Duodenal mucosa (tissue), 2 donors: Measurements from ENCODE around the gene EIF2A.

ENCODE experiments used
- H3K27ac ChIP-seq: one replicate; pipeline ENCODE4 v1.7.0; 2013; ENCODE audit warnings: low read depth, low read length
- H3K27me3 ChIP-seq, 2 donors: one replicate each; pipeline ENCODE4 v1.7.0; 2013; ENCODE audit warnings: low read length in 2 of 2, control low read depth in 1 of 2; ENCODE audit not compliant: insufficient read depth in 2 of 2, control insufficient read depth in 1 of 2
- H3K36me3 ChIP-seq, 2 donors: one replicate each; pipeline ENCODE4 v1.7.0; 2013; ENCODE audit warnings: low read length in 2 of 2, control low read depth in 1 of 2; ENCODE audit not compliant: insufficient read depth in 2 of 2, control insufficient read depth in 1 of 2
- H3K4me1 ChIP-seq, 2 donors: one replicate each; pipeline ENCODE4 v1.7.0; 2013; ENCODE audit warnings: low read length in 2 of 2, control low read depth in 1 of 2; ENCODE audit not compliant: insufficient read depth in 2 of 2, control insufficient read depth in 1 of 2
- H3K4me3 ChIP-seq, 2 donors: one replicate each; pipeline ENCODE4 v1.7.0; 2013; ENCODE audit warnings: low read length in 2 of 2, low read depth in 1 of 2
- H3K9ac ChIP-seq, 2 donors: one replicate each; pipeline ENCODE4 v1.7.0; 2013; ENCODE audit warnings: low read length in 2 of 2, low read depth in 1 of 2
- H3K9me3 ChIP-seq, 2 donors: one replicate each; pipeline ENCODE4 v1.7.0; 2013; ENCODE audit warnings: low read length in 2 of 2, control low read depth in 1 of 2; ENCODE audit not compliant: control insufficient read depth in 1 of 2

EIF2A gene

DNA sequence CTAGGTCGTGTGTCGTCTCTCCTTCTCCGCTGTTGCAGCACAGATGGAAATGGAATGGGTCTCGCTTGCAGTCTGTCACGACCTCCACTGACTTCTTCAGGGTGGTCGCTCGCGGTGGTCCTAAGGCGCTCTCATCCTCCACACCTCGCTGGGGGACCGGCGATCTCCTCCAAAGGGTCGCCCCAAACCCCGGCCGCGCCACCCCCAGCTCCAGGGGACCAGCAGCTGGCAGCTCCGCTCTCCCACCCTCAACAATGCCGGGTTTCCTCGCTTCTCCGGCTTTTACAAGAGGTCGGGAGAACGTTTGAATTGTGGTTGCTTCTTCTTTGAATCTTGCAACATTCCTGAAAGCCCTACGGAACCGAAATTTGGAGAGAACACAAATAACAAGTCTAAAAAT lies 26.2 kb upstream of the EIF2A start:
- Histone ChIP-seq H3K9ac (no peak overlapping the region), H3K27me3 (no peaks in the 10 kb centered on the region), H3K4me3 (no peak overlapping the region), H3K36me3 (no peaks in the 10 kb centered on the region), H3K9me3 (no peaks in the 10 kb centered on the region), H3K4me1 (no peaks in the 10 kb centered on the region), H3K27ac (no peak overlapping the region)

DNA sequence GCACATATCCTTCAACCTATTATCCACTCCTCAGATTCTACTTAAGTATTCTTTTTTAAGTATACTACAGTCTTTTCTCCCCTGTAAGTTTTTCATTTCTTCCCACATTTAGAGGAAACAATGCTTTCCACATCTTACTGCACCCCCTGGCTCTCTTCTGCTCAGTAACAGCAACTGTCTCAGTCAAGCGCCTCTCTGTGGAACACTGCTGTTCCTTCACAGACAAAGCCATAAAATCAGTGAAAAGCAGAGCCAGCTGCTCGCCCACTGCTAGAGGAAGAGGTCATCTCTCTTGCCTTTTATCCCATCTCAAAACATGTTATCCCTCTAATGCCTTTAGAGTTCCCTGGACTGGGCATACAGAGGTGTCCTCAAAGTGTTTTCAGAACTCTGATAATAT lies 25.1 kb upstream of the EIF2A start:
- no peaks in the 10 kb centered on the region for H3K9me3 ChIP-seq
- H3K9ac ChIP-seq, result no peak overlapping the region
- H3K36me3 ChIP-seq, result no peaks in the 10 kb centered on the region
- no peak overlapping the region for H3K27ac ChIP-seq
- H3K4me3 ChIP-seq, result no peak overlapping the region
- no peaks in the 10 kb centered on the region for H3K4me1 ChIP-seq
- no peaks in the 10 kb centered on the region for H3K27me3 ChIP-seq

DNA sequence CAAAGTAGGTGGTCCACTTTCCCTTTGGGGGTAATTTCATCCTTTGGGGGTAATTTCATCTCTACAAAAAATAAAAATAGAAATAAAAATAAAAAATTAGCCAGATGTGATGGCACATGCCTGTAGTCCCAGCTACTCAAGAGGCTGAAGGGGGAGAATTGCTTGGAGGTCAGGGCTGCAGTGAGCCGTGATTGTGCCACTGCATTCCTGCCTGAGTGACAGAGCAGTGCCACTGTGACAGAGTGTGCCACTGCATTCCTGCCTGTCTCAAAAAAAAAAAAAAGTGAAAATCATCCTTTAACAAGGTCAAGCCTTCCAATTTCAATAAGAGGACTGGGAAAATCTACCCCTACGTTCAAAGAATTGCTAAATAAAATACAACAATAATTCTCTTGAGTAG lies 23.0 kb upstream of the EIF2A start:
- H3K9me3 ChIP-seq, result no peaks in the 10 kb centered on the region
- no peak overlapping the region for H3K27ac ChIP-seq
- no peaks in the 10 kb centered on the region for H3K27me3 ChIP-seq
- no peaks in the 10 kb centered on the region for H3K4me1 ChIP-seq
- H3K4me3 ChIP-seq, result no peak overlapping the region
- H3K9ac ChIP-seq, result no peak overlapping the region
- no peaks in the 10 kb centered on the region for H3K36me3 ChIP-seq

DNA sequence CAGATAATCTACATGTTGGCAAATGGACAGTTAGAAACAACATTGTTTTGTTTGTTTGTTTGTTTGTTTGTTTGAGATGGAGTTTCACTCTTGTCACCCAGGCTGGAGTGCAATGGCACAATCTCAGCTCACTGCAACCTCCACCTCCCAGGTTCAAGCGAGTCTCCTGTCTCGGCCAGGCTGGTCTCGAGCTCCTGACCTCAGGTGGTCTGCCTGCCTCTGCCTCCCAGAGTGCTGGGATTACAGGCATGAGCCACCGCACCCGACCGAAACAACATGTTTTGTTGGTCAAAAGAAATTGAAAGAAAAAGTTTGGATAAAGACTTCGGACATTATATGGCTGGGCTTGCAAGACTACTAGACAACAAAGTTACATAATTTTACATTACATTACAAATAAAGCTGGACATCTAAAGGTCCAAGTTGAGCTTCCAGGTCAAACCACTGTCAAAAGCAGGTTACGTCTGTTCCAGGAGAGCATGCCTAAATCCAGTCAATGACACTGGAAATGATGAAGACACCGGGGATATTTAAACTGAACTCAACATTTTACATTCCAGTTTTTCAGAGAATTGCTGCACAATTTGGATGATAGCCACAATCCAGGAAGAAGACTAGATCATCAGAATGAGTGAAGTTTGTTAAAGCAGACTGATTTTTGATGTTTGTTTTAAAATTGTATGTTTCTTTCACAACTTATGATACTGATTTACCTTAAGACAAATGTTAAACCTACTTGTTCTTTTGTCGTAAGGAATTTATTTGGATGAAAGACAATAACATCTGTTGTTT lies 18.9 kb upstream of the EIF2A start:
- no peak overlapping the region for H3K4me3 ChIP-seq

DNA sequence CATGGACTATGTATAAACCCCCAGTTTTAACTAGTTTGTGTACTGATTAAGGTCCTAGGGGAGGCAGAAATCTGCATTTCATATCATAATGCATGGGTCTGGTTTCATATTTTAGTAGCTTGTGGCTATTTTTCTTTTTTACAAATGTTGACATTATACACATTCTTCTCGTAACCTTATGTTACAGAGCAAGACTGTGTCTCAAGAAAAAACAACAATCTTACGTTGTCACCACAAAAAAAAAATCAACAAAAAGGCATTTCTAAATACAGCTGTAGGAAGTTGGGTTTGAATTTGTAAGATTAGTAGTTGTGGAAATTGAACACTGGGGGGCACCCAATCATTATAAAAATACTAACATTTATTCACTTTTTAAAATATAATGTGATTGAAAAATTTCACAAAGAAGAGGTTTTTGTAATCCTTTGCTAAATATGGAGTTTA lies 18.2 kb upstream of the EIF2A start:
- H3K9me3 ChIP-seq, result no peaks in the 10 kb centered on the region
- H3K36me3 ChIP-seq, result no peaks in the 10 kb centered on the region
- H3K4me1 ChIP-seq, result no peaks in the 10 kb centered on the region
- no peak overlapping the region for H3K27ac ChIP-seq
- no peaks in the 10 kb centered on the region for H3K27me3 ChIP-seq
- no peak overlapping the region for H3K4me3 ChIP-seq
- H3K9ac ChIP-seq, result no peak overlapping the region

More for the DNA sequence above, 18.9 kb upstream of the EIF2A start:
- no peak overlapping the region for H3K9ac ChIP-seq
- no peaks in the 10 kb centered on the region for H3K4me1 ChIP-seq
- no peak overlapping the region for H3K27ac ChIP-seq
- H3K9me3 ChIP-seq, result no peaks in the 10 kb centered on the region
- no peaks in the 10 kb centered on the region for H3K36me3 ChIP-seq
- H3K27me3 ChIP-seq, result no peaks in the 10 kb centered on the region

DNA sequence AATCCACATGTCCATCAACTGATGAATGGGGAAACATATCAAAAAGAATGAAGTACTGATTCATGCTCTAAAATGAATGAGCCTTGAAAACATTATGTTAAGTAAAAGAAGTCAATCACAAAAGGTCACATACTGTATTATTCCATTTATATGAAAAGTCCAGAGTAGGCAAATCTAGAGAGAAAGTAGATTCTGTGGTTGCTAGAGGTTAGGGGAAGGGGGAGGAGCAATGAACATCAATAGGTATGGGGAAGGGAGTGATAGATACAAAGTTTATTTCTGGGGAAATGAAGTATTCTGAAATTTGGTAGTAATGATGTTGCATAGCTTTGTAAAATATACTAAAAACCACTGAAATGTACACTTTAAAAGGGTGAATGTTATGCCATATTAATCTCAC lies 14.8 kb upstream of the EIF2A start:
- Histone ChIP-seq H3K27me3 (no peaks in the 10 kb centered on the region), H3K36me3 (no peaks in the 10 kb centered on the region), H3K9ac (no peak overlapping the region), H3K9me3 (no peaks in the 10 kb centered on the region), H3K27ac (no peak overlapping the region), H3K4me3 (no peak overlapping the region), H3K4me1 (no peaks in the 10 kb centered on the region)

DNA sequence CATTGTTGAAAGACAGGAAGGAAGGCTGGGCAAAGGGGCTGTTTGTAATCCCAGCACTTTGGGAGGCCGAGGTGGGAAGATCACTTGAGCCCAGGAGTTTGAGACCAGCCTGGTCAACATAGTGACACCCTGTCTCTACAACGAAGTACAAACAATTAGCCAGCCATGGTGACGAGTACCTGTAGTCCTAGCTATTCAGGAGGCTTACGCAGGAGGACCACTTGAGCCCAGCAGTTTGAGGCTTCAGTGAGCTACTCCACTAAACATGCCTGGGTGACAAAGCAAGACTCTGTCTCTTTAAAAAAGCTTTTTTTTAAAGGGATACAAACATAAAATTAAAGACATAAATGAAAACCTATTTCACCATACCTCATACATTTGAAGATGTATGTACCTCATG lies 11.4 kb upstream of the EIF2A start:
- H3K4me1 ChIP-seq, result no peaks in the 10 kb centered on the region
- no peak overlapping the region for H3K4me3 ChIP-seq
- H3K36me3 ChIP-seq, result no peaks in the 10 kb centered on the region
- no peaks in the 10 kb centered on the region for H3K9me3 ChIP-seq
- H3K9ac ChIP-seq, result no peak overlapping the region
- H3K27me3 ChIP-seq, result no peaks in the 10 kb centered on the region
- H3K27ac ChIP-seq, result no peak overlapping the region

DNA sequence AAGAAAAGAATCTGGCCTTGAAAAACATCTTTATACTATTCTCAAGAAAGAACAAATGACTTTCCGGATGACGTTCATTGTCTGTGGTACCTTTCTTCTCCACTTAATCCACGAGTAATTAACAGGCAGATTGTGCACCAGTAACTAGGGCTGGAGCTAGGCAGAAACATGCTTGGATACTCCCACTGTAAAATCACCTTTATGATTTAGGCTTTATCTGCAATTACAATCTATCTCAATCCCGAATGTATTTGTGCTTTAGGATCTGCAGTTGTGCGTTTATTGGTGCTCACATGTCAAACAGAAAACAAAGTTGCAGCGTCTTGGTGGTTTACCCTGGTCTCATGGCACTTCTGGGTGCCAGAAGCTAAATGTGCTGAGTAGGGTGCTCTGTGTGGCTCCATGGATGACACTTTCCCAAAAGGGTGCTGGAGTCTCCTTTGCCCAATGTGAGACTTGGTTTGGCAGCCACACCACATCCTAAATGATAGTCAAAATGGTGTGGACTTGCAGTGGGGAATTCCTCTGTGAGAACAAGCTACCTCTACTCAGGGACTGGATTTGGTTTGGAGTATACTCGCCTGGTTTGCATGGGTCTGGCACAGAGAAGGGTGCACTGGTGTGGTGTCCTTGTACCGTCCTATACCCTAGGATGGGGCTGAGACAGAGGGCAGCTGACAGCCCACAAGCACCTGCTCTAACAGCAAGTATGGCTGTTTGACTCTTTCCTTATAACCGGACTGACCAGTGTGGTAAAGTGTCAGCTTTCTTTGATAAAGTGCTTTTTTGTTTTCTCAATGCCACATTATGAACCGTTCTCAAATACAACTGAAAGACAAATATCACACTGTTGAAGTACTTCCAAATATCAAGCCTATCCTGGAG lies 8.0 kb upstream of the EIF2A start:
- H3K27me3 ChIP-seq, result no peaks in the 10 kb centered on the region
- no peak overlapping the region for H3K27ac ChIP-seq
- no peak overlapping the region for H3K9ac ChIP-seq
- H3K4me3 ChIP-seq, result no peak overlapping the region
- no peaks in the 10 kb centered on the region for H3K9me3 ChIP-seq
- peaks cover 0 to 13% of the 10 kb centered on the region in 2 donors for H3K4me1 ChIP-seq
- peaks cover 0 to 12% of the 10 kb centered on the region in 2 donors for H3K36me3 ChIP-seq

DNA sequence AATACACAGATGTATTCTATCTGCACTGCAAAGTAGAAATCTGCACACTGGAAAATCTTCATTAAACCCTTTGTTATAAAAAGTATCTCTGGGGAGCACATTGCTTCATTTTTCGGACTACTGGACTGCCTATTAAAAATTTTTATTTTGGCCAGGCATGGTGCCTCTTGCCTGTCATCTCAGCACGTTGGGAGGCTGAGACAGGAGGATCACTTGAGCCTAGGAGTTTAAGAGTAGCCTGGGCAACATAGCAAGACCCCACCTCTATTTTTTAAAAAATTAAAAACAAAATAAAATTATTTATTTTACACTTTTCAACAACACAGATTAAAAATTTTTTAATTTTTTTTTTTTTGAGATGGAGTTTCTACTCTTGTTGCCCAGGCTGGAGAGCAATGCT lies 6.3 kb upstream of the EIF2A start:
- H3K27ac ChIP-seq, result no peak overlapping the region
- H3K27me3 ChIP-seq, result no peaks in the 10 kb centered on the region
- H3K9ac ChIP-seq, result no peak overlapping the region
- peaks cover 0 to 19% of the 10 kb centered on the region in 2 donors for H3K36me3 ChIP-seq
- peaks cover 7 to 25% of the 10 kb centered on the region in 2 donors for H3K4me1 ChIP-seq
- H3K9me3 ChIP-seq, result no peaks in the 10 kb centered on the region
- no peak overlapping the region for H3K4me3 ChIP-seq

DNA sequence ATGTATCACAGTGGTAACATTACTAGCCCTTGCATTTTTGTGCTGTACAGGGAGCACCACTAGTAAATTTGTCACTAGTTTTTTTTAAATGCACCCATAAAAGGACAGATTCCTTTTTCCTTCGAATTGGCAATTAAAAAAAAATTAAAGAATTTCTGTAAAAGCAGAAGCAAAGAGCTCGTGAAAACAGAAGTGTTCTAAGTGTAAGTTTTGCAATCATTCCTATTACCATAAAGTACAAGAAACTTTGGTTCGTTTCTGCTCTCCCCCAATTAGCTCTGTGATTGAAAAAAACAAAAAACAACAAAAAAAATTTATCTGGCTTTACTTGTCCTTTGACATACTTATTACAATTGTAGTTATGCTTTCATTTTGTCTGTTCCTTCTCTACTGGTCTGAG lies 5.6 kb upstream of the EIF2A start:
- peaks cover 7 to 25% of the 10 kb centered on the region in 2 donors for H3K4me1 ChIP-seq
- H3K36me3 ChIP-seq, result peaks cover 0 to 19% of the 10 kb centered on the region in 2 donors
- H3K27ac ChIP-seq, result no peak overlapping the region
- no peaks in the 10 kb centered on the region for H3K9me3 ChIP-seq
- no peaks in the 10 kb centered on the region for H3K27me3 ChIP-seq
- no peak overlapping the region for H3K9ac ChIP-seq
- H3K4me3 ChIP-seq, result no peak overlapping the region
